ENCODE measurements around the gene EFCAB7. TPM values are rescaled to one million over a fixed set of nuclear protein-coding genes. Genes with fewer than 3 reads are reported as not detected.

Gene EFCAB7, protein sequence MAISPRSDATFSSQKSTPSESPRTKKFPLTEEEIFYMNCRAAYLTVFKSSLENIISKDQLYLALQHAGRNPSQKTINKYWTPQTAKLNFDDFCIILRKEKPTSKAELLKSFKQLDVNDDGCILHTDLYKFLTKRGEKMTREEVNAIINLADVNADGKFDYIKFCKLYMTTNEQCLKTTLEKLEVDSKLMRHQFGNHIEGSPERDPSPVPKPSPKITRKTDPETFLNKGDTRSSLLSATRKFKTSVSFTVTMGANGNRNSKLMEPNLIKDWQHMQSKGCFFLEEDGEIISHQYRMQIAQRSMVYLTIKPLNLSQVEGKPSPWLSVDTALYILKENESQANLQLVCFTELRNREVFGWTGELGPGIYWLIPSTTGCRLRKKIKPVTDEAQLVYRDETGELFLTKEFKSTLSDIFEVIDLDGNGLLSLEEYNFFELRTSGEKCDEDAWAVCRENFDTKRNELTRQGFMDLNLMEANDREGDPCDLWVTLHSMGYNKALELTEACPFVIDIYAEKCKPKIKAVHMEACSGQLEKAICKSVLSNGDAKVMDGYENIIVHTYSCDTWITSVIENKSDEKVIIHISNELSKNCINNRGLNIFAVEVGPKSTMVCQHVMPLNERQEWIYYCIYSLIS
- 3.0 and 5.5 TPM in 2 replicates for total RNA-seq

DNA sequence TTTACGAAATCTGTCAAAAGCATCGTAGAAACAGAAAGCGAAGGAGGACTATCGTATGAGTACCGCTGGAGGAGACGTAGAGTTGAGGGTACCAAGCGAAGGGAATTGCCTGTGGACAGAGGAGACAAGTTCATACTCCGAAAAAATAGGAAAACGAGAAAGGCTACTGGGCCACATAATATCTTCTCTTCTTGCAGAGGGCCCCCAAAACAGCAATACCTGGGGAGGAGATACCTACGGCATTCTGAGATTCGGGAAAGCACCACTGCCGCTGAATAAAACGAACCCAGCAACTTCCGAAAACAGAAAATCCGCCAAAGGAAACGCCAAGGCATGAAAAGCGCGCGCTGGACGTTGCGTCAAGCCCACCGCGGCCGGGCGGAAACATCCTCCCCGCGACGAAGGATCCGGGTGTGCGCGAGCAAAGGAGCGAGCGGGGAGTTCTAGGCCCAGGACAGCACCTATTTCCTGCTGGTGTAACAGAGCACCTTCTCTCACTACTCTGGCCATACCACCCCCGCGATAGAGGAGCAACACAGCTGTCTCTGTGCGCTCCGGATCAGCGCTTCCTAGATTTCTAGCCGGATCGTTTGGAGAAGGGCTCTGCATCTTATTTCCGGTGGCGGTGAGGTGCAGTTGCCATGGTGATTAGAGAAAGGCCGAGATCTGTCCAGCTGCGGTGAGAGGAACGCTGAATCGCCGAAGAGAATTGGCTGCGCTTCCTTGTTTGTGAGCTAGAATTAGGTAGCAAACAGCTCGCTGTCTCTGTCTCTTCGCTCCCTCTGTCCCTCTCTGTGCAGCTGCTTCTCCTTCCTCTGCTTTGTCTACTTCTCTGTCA is at the start of gene EFCAB7, which contains the start of gene ITGB3BP:
TSS of gene EFCAB7 (plus strand) at position 635 of the 838 bp plus-strand sequence. CDS start 2,048 bp downstream, outside the sequence.
TSS of gene ITGB3BP (minus strand) at position 335 of the 838 bp plus-strand sequence. CDS start at position 243, 92 bp downstream.

DNA sequence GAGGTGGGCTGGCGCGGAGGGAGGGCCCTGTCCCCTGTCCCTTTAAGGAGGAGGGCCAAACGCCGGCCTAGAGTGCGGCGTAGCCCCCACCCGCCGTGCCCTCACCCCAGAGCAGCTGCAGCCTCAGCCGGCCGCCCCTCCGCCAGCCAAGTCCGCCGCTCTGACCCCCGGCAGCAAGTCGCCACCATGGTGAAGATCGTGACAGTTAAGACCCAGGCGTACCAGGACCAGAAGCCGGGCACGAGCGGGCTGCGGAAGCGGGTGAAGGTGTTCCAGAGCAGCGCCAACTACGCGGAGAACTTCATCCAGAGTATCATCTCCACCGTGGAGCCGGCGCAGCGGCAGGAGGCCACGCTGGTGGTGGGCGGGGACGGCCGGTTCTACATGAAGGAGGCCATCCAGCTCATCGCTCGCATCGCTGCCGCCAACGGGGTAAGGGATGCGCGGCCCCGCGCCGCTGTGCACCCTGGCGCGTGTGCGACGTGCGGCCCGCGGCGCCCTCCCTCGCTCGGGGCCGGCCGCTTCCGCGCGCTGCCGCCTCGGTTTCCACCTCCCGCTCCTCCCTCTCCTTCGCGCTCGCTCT is 70.1 kb downstream of the EFCAB7 start, which contains the start of gene PGM1:
TSS of gene PGM1 (plus strand) at position 109 of the 583 bp plus-strand sequence. CDS start at position 187, 78 bp downstream.

Other genes starting within 250 kb of the EFCAB7 start
- gene FOXD3, start 201.0 kb upstream of the EFCAB7 start, total RNA-seq, result not detected in 2 replicates
- gene ALG6, start 155.9 kb upstream of the EFCAB7 start, total RNA-seq, result 10.6 and 11.1 TPM in 2 replicates
- gene ITGB3BP, start 300 bp upstream of the EFCAB7 start, total RNA-seq, result 11.9 and 28.8 TPM in 2 replicates
- gene PGM1, start 69.9 kb downstream of the EFCAB7 start, total RNA-seq, result 64.2 and 88.4 TPM in 2 replicates